Natural killer cell (primary cell): Measurements from ENCODE around the gene GLOD4. TPM values are rescaled to one million over a fixed set of nuclear protein-coding genes. Genes with fewer than 3 reads are reported as not detected.
A peak's percentile ranks its signal among the peaks of the same experiment; 100 is the strongest.
"Not testable (repeated sequence)": the region's sequence is repeated elsewhere in the genome, so short reads cannot be mapped to it uniquely, and the experiment has no call there.

Experiments
- ATAC-seq, 3 donors: fragments of 150-1000 bp in 2 of 3; fragments of 200-7000 bp in 1 of 3; cut with Tn5 transposase; 1 replicate in 1 of 3; 2 replicates in 2 of 3; pipeline ENCODE4 v1.10.0; 2021; ENCODE audit warnings: mild to moderate bottlenecking in 2 of 3, moderate library complexity in 2 of 3
- DNase-seq, 2 donors: peaks; one replicate each; pipeline versions ENCODE4 v3.0.0 to v3.0.0-alpha.2; 2013 to 2021; ENCODE audit warnings: mixed read lengths in 1 of 2
- H3K27ac ChIP-seq: one replicate; pipeline ENCODE4 v1.5.1; 2013; ENCODE audit warnings: mild to moderate bottlenecking, low read length
- H3K27me3 ChIP-seq: one replicate; pipeline ENCODE4 v1.6.1; 2013; ENCODE audit warnings: low read length; ENCODE audit not compliant: control insufficient read depth, insufficient read depth
- H3K36me3 ChIP-seq: one replicate; pipeline ENCODE4 v1.6.1; 2013; ENCODE audit warnings: low read length; ENCODE audit not compliant: control insufficient read depth, insufficient read depth
- H3K4me1 ChIP-seq: one replicate; pipeline ENCODE4 v1.6.1; 2013; ENCODE audit warnings: low read length; ENCODE audit not compliant: control insufficient read depth, insufficient read depth
- H3K4me3 ChIP-seq: one replicate; pipeline ENCODE4 v1.5.1; 2013; ENCODE audit warnings: low read length
- H3K9me3 ChIP-seq: one replicate; pipeline ENCODE4 v1.6.1; 2013; ENCODE audit warnings: low read length; ENCODE audit not compliant: control insufficient read depth, insufficient read depth
- H3K27ac Mint-ChIP-seq, 2 donors: one replicate each; pipeline ENCODE4 v1.8.0; 2022; ENCODE audit warnings: mild to moderate bottlenecking in 2 of 2, mixed read lengths in 2 of 2, moderate library complexity in 1 of 2
- H3K27me3 Mint-ChIP-seq, 2 donors: one replicate each; pipeline ENCODE4 v1.8.0; 2022; ENCODE audit warnings: low read depth in 2 of 2, mixed read lengths in 2 of 2
- H3K36me3 Mint-ChIP-seq: one replicate; pipeline ENCODE4 v1.8.0; 2022; ENCODE audit warnings: mixed read lengths
- H3K4me1 Mint-ChIP-seq, 2 donors: one replicate each; pipeline ENCODE4 v1.8.0; 2022; ENCODE audit warnings: mixed read lengths in 2 of 2
- H3K4me3 Mint-ChIP-seq: one replicate; pipeline ENCODE4 v1.8.0; 2022; ENCODE audit warnings: mild to moderate bottlenecking, moderate library complexity, mixed read lengths
- H3K9me3 Mint-ChIP-seq, 2 donors: one replicate each; pipeline ENCODE4 v1.8.0; 2022; ENCODE audit warnings: mixed read lengths in 2 of 2
- WGBS: methylation state at CpG from one replicate; pipeline ENCODE4 v1.1.7; 2013; ENCODE audit warnings: missing lambda C conversion rate; ENCODE audit not compliant: insufficient coverage; 5-methylcytosine and 5-hydroxymethylcytosine counted together
- intact Hi-C: fragments of 100-400 bp; cut with micrococcal nuclease; formaldehyde crosslinking; loops from one replicate; pipeline ENCODE4 v1.14.2; 2022
- total RNA-seq, 4 donors: library from RNA; stranded (reverse); fragments of 120-200 nt in 1 of 4; gene quantifications; one replicate each; pipeline versions ENCODE4 v1.2.3 to v1.2.4, GENCODE V29; 2013 to 2022
- TF ChIP-seq, protein P1 (sequence below): fragments of 200-600 bp; IDR thresholded peaks from one replicate; pipeline ENCODE4 v1.8.0; 2022; ENCODE audit warnings: antibody characterized with exemption

GLOD4 gene
- total RNA-seq, 3 donors from 2014 or later (not counting 1 experiment from before 2014, with no cell fraction given) = 62.5 to 67.1 (median 63.5) TPM

- Histone ChIP-seq H3K36me3 (peaks cover 8% of the 10 kb centered on the region), H3K27ac (peak overlapping the region; percentile 4), H3K4me1 (peaks cover 19% of the 10 kb centered on the region), H3K9me3 (no peaks in the 10 kb centered on the region), H3K4me3 (peak overlapping the region; percentile 58), H3K27me3 (no peaks in the 10 kb centered on the region)
- intact Hi-C loops = loop anchor here (1.0 to 2.0 kb wide), 3 partner anchors 19 to 340 kb away; partner anchors contain the start of genes GLOD4, MRM3 and TLCD3A
- DNase-seq (peak in 1 of 2 donors; percentile 71), ATAC-seq (peak; percentile 30 to 61 (median 42))
- peaks cover 23 to 42% of the 10 kb centered on the region in 2 donors for H3K4me1 Mint-ChIP-seq
- peak overlapping the region; percentile 94 for H3K4me3 Mint-ChIP-seq
- no peaks in the 10 kb centered on the region for H3K36me3 Mint-ChIP-seq
- H3K27ac Mint-ChIP-seq = peak overlapping the region; percentile 84 to 89
- no peaks in the 10 kb centered on the region for H3K27me3 Mint-ChIP-seq
- WGBS = 3% methylated on average over 49 of the region's 49 CpGs
- TF ChIP-seq, protein P1, sequence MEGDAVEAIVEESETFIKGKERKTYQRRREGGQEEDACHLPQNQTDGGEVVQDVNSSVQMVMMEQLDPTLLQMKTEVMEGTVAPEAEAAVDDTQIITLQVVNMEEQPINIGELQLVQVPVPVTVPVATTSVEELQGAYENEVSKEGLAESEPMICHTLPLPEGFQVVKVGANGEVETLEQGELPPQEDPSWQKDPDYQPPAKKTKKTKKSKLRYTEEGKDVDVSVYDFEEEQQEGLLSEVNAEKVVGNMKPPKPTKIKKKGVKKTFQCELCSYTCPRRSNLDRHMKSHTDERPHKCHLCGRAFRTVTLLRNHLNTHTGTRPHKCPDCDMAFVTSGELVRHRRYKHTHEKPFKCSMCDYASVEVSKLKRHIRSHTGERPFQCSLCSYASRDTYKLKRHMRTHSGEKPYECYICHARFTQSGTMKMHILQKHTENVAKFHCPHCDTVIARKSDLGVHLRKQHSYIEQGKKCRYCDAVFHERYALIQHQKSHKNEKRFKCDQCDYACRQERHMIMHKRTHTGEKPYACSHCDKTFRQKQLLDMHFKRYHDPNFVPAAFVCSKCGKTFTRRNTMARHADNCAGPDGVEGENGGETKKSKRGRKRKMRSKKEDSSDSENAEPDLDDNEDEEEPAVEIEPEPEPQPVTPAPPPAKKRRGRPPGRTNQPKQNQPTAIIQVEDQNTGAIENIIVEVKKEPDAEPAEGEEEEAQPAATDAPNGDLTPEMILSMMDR = no peak
- H3K9me3 Mint-ChIP-seq = no peaks in the 10 kb centered on the region
Observed at GRCh38 chr17:751269-752001, 30.6 kb downstream of the GLOD4 start.

GRCh38 chr17:750431-751037 lies 31.5 kb downstream of the GLOD4 start:
- H3K9me3 Mint-ChIP-seq = no peaks in the 10 kb centered on the region
- peak overlapping the region; percentile 94 for H3K4me3 Mint-ChIP-seq
- 86% methylated on average over 8 of the region's 8 CpGs for WGBS
- peaks cover 19% of the 10 kb centered on the region for H3K4me1 ChIP-seq
- H3K27me3 ChIP-seq = no peaks in the 10 kb centered on the region
- no peaks in the 10 kb centered on the region for H3K36me3 Mint-ChIP-seq
- no peak overlapping the region for H3K27ac ChIP-seq
- no peaks in the 10 kb centered on the region for H3K27me3 Mint-ChIP-seq
- no peaks in the 10 kb centered on the region for H3K9me3 ChIP-seq
- no peak overlapping the region for H3K4me3 ChIP-seq
- H3K36me3 ChIP-seq = peaks cover 17% of the 10 kb centered on the region
- no peak for DNase-seq
- intact Hi-C loops = loop anchor here (2.0 kb wide), 1 partner anchor 18 kb away; the partner anchor contains the start of gene TLCD3A
- TF ChIP-seq, protein P1 = no peak
- H3K27ac Mint-ChIP-seq = peak overlapping the region; percentile 7 to 84
- H3K4me1 Mint-ChIP-seq = peaks cover 23 to 42% of the 10 kb centered on the region in 2 donors
- no peak for ATAC-seq

DNA sequence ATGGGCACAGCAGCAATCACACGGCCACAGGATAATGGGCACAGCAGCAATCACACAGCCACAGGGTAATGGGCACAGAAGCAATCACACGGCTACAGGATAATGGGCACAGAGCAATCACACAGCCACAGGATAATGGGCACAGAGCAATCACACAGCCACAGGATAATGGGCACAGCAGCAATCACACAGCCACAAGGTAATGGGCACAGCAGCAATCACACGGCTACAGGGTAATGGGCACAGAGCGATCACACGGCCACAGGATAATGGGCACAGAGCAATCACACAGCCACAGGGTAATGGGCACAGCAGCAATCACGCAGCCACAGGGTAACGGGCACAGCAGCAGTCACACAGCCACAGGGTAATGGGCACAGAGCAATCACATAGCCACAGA lies 32.7 kb downstream of the GLOD4 start:
- WGBS = 91% methylated on average over 6 of the region's 7 CpGs
- H3K27ac Mint-ChIP-seq, H3K36me3 Mint-ChIP-seq: not testable (repeated sequence)

GRCh38 chr17:748604-749003 lies 33.5 kb downstream of the GLOD4 start:
- H3K9me3 Mint-ChIP-seq, H3K9me3 ChIP-seq, intact Hi-C loops, H3K4me3 ChIP-seq, H3K27me3 ChIP-seq, DNase-seq, H3K4me3 Mint-ChIP-seq, H3K36me3 Mint-ChIP-seq, H3K27me3 Mint-ChIP-seq, H3K27ac ChIP-seq, ATAC-seq: not testable (repeated sequence)
- WGBS = 100% methylated on average over 4 of the region's 4 CpGs
- Mint-ChIP-seq H3K27ac (peak overlapping the region in 1 of 2 donors; percentile 11), H3K4me1 (peaks cover 23 to 42% of the 10 kb centered on the region in 2 donors)
- Histone ChIP-seq H3K36me3 (peaks cover 30% of the 10 kb centered on the region), H3K4me1 (peaks cover 19% of the 10 kb centered on the region)

More for the DNA sequence above, 32.7 kb downstream of the GLOD4 start:
- H3K4me1 ChIP-seq = peaks cover 19% of the 10 kb centered on the region
- DNase-seq, H3K27me3 ChIP-seq, intact Hi-C loops, H3K27me3 Mint-ChIP-seq, H3K27ac ChIP-seq, H3K9me3 Mint-ChIP-seq, H3K4me3 ChIP-seq, H3K9me3 ChIP-seq, ATAC-seq, H3K4me3 Mint-ChIP-seq: not testable (repeated sequence)
- peaks cover 26% of the 10 kb centered on the region for H3K36me3 ChIP-seq
- H3K4me1 Mint-ChIP-seq = peaks cover 23 to 42% of the 10 kb centered on the region in 2 donors
